GM21447 (cell line): ENCODE results near the gene RLN1.
"Not testable (repeated sequence)": the region's sequence is repeated elsewhere in the genome, so short reads cannot be mapped to it uniquely, and the experiment has no call there.

ENCODE experiments used
- ATAC-seq: cut with Tn5 transposase; IDR thresholded peaks from one replicate; pipeline ENCODE4 v1.9.1; 2021; ENCODE audit not compliant: unreplicated experiment

RLN1 gene

DNA sequence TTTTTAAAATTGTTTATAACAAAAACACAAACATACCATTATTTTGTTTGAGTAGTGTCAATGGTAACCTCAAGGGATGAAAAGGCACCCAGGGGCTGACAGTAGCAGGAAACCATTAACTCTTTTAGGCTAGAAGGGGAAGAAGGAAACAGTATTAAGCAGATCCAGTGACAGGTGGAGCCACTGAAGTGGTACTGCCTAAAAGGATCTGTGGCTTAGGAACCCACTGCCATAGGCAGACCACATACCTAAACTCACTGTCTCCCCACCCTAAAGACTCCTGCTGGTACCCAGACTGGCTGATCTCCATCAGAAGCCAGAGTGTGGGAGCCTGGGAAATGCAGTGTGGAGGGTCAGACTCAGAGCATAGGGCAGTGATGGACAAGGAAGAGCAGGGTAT lies 13.5 kb downstream of the RLN1 start:
- no peak for ATAC-seq

DNA sequence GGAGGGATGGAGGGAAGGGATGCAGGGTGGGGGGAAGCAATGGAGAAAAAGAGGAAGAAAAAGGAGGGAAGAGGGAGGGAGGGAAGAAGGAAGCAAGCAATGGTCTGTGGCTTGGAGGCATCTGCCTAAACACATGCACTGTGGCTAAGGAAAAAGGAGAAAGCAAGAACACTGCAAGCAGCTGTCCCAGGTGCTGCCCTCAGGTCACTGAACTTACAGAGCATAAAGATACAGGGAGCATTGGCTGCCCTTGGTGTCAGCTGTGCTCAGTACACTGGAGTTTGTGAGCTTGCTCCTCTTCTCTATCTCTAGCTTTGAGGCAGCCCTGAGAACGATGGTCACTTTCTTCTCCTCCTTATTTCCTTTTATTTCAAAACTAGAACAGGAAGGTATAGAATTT lies 18.1 kb downstream of the RLN1 start:
- not testable (repeated sequence) for ATAC-seq

DNA sequence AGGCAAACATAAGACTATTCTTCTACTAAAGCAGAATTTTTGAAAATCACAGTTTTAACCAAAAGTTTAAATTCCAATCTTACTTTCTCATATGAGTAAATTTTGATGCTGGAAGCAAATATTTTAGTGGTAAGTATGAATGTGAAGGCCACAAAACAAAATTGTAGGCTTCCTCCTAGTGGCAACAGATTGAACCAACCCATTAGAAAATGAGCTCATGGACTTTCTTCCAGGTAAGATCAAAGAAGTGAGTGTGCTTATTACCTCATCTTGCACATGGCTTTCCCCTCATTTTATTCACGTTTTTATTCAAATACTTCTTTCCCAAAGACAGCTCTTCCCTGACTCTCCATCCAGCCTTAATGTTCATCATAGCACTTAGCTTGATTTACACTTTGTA lies 18.6 kb downstream of the RLN1 start:
- ATAC-seq, result no peak

- ATAC-seq, result not testable (repeated sequence)
These were observed 23.3 kb downstream of the RLN1 start for GRCh38 chr9:5316406-5316805.

DNA sequence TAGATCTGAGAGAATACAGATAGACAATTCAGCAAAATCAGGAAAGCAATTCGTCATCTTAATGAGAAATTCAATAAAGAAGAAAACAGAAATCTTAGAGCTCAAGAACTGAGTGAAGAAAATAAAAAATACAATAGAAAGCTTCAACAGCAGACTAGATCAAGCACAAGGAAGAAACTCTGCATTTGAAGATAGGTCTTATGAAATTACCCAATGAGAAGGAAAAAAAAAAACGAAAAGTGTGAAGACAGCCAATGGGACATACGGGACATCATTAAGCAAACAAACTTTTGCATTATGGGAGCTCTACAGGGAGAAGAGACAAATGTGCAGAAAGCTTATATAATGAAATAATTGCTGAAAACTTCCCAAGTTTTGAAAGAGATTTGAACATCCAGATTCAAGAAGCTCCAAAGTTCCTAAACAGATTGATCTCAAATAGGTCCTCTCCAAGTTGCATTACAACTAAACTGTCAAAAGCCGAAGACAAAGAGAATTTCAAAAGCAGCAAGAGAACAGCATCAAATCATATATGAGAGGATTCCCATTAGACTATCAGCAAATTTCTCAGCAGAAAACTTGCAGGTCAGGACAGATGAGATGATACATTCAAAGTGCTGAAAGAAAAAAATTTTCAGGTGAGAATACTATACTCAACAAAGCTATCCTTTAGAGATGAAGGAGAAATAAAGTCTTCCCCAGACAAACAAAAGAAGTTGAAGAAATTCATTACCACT lies 24.3 kb downstream of the RLN1 start:
- ATAC-seq, result no peak

DNA sequence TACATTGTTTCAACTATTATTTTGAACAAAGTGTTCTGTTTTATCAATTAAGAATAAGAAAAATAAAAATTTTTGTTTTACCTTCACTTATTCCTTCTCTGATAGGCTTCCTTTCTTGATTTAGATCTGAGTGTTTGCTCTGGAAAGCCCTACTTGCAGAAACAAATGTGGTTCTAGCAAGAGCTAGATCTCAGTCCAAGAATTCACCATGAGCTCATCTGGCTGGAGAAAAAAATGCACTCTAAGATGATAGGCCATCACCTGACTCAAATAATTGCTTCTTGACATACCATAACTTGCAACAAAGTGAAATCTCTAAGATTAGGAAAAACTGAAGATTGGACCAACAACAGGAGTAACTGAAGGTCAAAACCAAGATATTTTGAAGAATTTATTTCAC lies 28.8 kb downstream of the RLN1 start:
- no peak for ATAC-seq

DNA sequence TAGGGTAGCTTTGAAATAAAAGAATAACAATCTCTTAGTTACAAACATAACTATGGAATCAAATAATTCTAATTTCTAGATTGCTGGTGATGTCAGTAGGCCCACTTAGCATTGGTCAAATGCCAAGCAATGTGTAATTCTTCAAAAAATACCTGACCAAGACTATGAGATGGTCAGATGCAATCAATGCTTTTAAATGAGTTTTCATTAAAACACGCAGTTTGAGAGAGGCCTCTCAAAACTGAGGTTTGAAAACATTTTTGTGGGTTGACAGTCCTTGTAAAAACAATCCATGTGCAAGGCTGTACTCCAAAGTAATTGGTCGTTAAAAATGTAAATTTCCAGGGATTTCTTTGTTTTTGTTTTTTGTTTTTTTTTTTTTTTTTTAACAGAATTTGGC lies 33.9 kb downstream of the RLN1 start:
- no peak for ATAC-seq

- ATAC-seq, result peak; percentile 99
These were observed 35.6 kb downstream of the RLN1 start, which contains the start of gene RLN2 for GRCh38 chr9:5303840-5304795. TSS of gene RLN2 (minus strand) at chr9:5304716. CDS start at chr9:5304580, 136 bp downstream.

DNA sequence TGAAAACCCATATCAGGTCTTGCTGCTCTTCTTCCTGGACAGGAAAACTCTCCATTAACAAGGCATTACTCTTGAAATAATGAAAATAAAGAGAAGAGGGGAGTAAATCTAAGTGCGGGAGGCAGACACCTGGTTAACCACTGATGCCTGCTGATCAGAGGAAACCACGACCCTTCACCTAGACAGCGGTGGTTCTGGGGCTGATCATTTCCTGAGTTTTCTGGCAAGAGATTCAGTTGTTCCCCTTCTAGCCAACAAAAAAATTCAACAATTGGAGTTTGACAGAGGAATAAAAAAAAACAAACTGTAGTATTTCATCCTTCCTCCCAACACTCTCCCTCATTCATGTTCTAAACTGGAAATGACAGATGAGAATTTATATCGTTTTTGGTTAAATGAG lies 38.1 kb downstream of the RLN1 start:
- ATAC-seq, result no peak

GRCh38 chr9:5292141-5292540 lies 47.5 kb downstream of the RLN1 start:
- no peak for ATAC-seq

DNA sequence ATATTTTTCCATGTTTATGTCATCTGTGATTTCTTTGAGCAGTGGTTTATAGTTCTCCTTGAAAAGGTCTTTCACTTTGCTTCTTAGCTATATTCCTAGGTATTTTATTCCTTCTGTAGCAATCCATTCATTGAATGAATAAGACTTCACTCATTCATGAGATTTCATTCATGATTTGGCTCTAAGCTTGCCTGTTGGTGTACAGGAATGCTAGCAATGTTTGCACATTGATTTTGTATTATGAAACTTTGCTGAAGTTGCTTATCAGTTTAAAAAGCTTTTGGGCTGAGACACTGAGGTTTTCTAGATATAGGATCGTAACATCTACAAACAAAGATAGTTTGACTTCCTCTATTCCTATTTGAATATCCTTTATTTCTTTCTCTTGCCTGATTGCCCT lies 51.1 kb downstream of the RLN1 start:
- ATAC-seq, result no peak

DNA sequence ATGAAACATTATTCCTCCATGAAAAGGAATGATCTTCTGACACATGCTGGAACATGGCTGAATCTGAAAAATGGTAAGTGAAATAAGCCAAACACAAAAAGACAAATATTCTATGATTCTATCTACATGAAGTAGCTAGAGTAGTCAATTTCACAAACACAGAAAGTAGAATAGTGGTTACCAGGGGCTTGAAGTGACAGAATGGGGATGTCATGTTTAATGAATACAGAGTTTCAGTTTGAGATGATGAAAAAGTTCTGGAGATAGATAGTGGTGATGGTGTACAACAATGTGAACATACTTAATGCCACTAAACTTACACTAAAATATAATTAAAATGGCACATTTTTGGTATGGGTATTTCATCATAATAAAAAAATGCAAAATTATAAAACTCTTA lies 53.4 kb downstream of the RLN1 start:
- ATAC-seq, result no peak
